ENCODE data around the gene NELL1.

DNA sequence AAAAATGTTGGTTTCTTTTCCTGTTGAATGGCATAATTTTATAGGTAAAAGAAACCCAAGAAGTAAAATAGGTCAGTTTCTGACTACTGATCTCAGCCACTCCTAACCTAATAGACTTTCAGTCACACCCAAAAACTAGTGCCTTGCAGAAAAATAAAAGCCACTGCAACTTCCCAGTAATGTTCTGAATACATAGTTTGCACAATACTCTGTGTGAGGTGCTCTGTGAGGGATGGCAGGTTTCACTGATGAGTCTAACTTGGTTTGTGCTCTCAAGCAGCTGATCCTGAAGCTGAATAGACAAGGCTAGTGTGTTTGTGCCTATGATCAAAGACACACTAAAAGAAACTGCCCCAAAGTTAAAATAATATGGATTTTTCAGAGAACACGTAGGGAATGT, 758.3 kb downstream of the NELL1 start:
- TF ChIP-seq CTCF (conservative IDR thresholded peaks at IDR 0.05; ENCODE audit: low read depth in 2 of 2) = no peak
- no peak for TF ChIP-seq EZH2 (IDR thresholded peaks at IDR 0.05; ENCODE audit: low read depth, unreplicated experiment)
- no peak for TF ChIP-seq CREB1 (CRISPR knock-in tag; IDR thresholded peaks at IDR 0.05; ENCODE audit: low read depth)
- no peak for TF ChIP-seq EZH2phosphoT487 (IDR thresholded peaks at IDR 0.05; ENCODE audit: unreplicated experiment)
- TF ChIP-seq REST (IDR thresholded peaks at IDR 0.05; ENCODE audit: unreplicated experiment) = no peak
- TF ChIP-seq, protein P1, sequence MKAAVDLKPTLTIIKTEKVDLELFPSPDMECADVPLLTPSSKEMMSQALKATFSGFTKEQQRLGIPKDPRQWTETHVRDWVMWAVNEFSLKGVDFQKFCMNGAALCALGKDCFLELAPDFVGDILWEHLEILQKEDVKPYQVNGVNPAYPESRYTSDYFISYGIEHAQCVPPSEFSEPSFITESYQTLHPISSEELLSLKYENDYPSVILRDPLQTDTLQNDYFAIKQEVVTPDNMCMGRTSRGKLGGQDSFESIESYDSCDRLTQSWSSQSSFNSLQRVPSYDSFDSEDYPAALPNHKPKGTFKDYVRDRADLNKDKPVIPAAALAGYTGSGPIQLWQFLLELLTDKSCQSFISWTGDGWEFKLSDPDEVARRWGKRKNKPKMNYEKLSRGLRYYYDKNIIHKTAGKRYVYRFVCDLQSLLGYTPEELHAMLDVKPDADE (IDR thresholded peaks at IDR 0.05) = no peak
- no peak for TF ChIP-seq ZNF331 (CRISPR knock-in tag; IDR thresholded peaks at IDR 0.05; ENCODE audit: low read depth)

Data from GM23338 (cell line).